Left ventricle myocardium inferior (tissue), 1 donor: Measurements from ENCODE around the gene NDC1. TPM values are rescaled to one million over a fixed set of nuclear protein-coding genes. Genes with fewer than 3 reads are reported as not detected.

Experiments used
- DNase-seq: peaks from one replicate; pipeline ENCODE4 v3.0.0-alpha.2; 2020
- H3K27ac ChIP-seq: fragments of 200-600 bp; replicated peaks from 2 replicates; pipeline ENCODE4 v1.8.0; 2021
- H3K27me3 ChIP-seq: fragments of 200-600 bp; 2 replicates; pipeline ENCODE4 v1.8.0; 2021; ENCODE audit warnings: low read depth
- H3K36me3 ChIP-seq: fragments of 200-600 bp; 2 replicates; pipeline ENCODE4 v1.8.0; 2021
- H3K4me1 ChIP-seq: fragments of 200-600 bp; 2 replicates; pipeline ENCODE4 v1.8.0; 2021
- H3K4me3 ChIP-seq: fragments of 200-600 bp; 2 replicates; pipeline ENCODE4 v1.8.0; 2021; ENCODE audit warnings: mild to moderate bottlenecking, moderate library complexity
- H3K9me3 ChIP-seq: fragments of 200-600 bp; replicated peaks from 2 replicates; pipeline ENCODE4 v1.8.0; 2021
- intact Hi-C: fragments of 100-400 bp; cut with micrococcal nuclease; formaldehyde crosslinking; loops from one replicate; pipeline ENCODE4 v1.11.0; 2022
- total RNA-seq: library from RNA; stranded (reverse); fragmentation: NEBNext Ultra II Directional; extraction: Animal tissue kit (Norgen Biotek cat#: 25700); gene quantifications from one replicate; pipeline ENCODE4 v1.2.1, GENCODE V29; 2021
- TF ChIP-seq, protein P1 (sequence below): fragments of 200-600 bp; IDR thresholded peaks from 2 replicates; pipeline ENCODE4 v1.8.0; 2021; ENCODE audit warnings: antibody characterized with exemption, mild to moderate bottlenecking, borderline replicate concordance
- donor health status: DM: no; HTN: yes; CAD: no; lungs with severe emphysema.

Gene NDC1
- total RNA-seq, 1 donor from 2014 or later, result 5.7 TPM

DNA sequence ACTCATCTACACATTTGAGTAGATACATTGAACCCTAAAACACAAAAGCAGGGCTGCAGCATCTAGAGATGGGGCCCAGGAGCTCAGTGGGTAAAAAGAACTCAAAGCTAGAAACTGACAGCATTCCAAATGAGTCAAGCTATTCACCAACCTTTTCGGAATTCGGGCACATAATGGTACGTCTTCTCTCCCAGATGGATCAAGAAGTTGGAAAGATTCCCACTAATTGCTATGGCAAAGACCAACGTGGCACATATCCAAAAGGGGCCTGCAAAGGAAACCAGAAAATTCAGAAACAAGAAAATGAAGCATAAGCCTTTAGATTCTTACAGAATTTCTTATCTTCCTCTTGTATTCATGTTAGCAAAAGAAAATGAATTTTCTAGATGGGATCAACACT lies 33.1 kb upstream of the NDC1 start:
- no peak for DNase-seq
- intact Hi-C loops, result loop anchor here (10.0 kb wide), 1 partner anchor 84 kb away; no protein-coding TSS in a partner anchor
- Histone ChIP-seq H3K4me1 (no peaks in the 10 kb centered on the region), H3K4me3 (no peak overlapping the region), H3K27ac (no peak overlapping the region), H3K36me3 (peaks cover 86% of the 10 kb centered on the region), H3K9me3 (no peaks in the 10 kb centered on the region), H3K27me3 (no peaks in the 10 kb centered on the region)
- TF ChIP-seq, protein P1, sequence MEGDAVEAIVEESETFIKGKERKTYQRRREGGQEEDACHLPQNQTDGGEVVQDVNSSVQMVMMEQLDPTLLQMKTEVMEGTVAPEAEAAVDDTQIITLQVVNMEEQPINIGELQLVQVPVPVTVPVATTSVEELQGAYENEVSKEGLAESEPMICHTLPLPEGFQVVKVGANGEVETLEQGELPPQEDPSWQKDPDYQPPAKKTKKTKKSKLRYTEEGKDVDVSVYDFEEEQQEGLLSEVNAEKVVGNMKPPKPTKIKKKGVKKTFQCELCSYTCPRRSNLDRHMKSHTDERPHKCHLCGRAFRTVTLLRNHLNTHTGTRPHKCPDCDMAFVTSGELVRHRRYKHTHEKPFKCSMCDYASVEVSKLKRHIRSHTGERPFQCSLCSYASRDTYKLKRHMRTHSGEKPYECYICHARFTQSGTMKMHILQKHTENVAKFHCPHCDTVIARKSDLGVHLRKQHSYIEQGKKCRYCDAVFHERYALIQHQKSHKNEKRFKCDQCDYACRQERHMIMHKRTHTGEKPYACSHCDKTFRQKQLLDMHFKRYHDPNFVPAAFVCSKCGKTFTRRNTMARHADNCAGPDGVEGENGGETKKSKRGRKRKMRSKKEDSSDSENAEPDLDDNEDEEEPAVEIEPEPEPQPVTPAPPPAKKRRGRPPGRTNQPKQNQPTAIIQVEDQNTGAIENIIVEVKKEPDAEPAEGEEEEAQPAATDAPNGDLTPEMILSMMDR, result no peak

DNA sequence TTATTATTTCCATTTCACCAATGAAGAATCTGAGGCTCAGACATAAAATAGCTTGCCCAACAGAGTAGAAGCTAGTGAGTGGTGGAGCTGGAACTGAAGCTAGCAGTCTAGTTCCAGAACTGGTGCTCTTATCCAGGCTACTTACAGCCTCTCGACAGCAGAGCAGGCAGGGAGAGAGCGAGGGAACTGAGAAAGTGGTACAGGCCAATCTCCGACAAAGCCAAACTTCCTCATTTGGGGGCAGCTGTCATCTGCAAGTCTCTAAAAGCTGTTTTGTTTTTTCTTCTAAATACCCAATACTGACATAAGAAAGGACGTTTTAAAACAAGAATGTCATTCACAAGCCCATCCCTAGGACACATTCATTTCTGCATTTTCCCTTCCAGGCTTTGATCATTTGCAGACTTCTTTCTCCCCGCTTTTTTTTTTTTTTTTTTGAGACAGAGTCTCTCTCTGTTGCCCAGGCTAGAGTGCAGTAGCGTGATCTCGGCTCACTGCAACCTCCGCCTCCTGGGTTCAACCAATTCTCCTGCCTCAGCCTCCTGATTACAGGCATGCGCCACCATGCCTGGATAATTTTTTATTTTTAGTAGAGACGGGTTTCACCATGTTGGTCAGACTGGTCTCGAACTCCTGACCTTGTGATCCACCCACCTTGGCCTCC lies 31.5 kb upstream of the NDC1 start:
- Histone ChIP-seq H3K27ac (no peak overlapping the region), H3K27me3 (no peaks in the 10 kb centered on the region), H3K4me1 (no peaks in the 10 kb centered on the region), H3K4me3 (no peak overlapping the region), H3K9me3 (no peaks in the 10 kb centered on the region), H3K36me3 (peaks cover 86% of the 10 kb centered on the region)
- intact Hi-C loops, result loop anchor here (10.0 kb wide), 1 partner anchor 85 kb away; no protein-coding TSS in a partner anchor
- TF ChIP-seq, protein P1, result no peak
- no peak for DNase-seq

DNA sequence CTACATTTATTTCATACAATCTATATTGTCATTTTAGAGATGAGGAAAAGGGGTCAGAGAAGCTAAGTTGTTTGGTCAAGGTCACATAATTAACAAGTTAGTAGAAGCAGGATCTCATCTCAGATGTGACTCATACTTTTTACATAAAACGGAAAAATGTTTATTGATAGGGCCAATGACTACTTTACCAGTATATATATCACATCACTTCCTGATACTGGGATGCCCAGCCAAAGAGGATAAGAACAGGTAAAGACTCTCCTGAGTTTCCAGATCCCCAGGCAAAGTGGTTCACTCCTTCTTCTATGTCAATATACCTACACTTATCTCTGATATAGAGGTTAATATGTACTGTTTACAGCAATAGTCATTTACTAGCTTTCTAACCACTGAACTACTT lies 30.5 kb upstream of the NDC1 start:
- intact Hi-C loops, result no loop called here
- peaks cover 86% of the 10 kb centered on the region for H3K36me3 ChIP-seq
- TF ChIP-seq, protein P1, result no peak

DNA sequence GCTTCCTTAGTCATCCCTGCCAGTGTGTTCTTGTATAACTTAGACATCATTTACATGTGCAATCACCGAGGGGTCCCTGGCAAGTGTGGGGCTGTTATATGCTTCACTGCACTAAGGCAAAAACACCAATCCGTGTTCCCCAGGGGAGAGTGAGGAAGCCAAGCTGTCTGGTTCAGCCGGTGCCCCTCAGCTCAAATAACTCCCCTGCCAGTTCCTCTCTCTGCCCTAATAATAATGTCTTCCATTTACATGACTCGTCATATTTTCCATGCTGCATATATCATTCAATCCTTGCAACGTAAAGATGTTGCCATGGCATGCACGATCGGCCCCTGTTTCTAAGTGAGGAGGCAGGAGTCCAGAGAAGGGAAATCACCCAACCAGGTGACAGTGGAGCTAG lies 24.4 kb upstream of the NDC1 start:
- H3K27ac ChIP-seq, result no peak overlapping the region
- DNase-seq, result no peak
- peaks cover 58% of the 10 kb centered on the region for H3K36me3 ChIP-seq
- intact Hi-C loops, result no loop called here
- H3K9me3 ChIP-seq, result no peaks in the 10 kb centered on the region
- H3K27me3 ChIP-seq, result no peaks in the 10 kb centered on the region
- H3K4me1 ChIP-seq, result no peaks in the 10 kb centered on the region
- H3K4me3 ChIP-seq, result no peak overlapping the region
- TF ChIP-seq, protein P1, result no peak

More for the DNA sequence above, 30.5 kb upstream of the NDC1 start:
- no peaks in the 10 kb centered on the region for H3K4me1 ChIP-seq
- no peak for DNase-seq
- no peak overlapping the region for H3K4me3 ChIP-seq
- no peaks in the 10 kb centered on the region for H3K9me3 ChIP-seq
- H3K27me3 ChIP-seq, result no peaks in the 10 kb centered on the region
- H3K27ac ChIP-seq, result no peak overlapping the region

DNA sequence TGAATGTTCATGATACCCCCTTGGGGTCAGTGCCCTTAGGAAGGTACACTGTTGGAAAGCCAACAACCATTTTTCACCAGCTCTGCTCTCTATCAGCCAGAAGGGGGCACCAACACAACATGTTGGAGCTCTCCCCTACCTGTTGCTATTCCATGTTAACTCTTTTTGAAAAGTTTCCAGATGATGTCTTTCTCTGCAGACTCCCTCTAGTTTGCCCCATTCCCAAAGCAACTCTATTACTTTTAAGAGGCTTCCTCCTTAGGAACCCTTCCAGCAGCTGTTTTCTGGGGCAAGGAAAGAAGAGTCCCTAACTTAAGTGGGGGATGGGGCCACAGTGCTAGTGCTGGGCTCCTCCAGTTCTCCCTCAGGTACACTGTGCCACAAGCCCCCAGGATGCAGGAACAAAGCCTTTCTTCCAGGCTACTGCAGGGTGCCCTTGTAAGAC lies 22.9 kb upstream of the NDC1 start:
- Histone ChIP-seq H3K9me3 (no peaks in the 10 kb centered on the region), H3K4me1 (no peaks in the 10 kb centered on the region), H3K4me3 (no peak overlapping the region), H3K36me3 (peaks cover 64% of the 10 kb centered on the region), H3K27me3 (no peaks in the 10 kb centered on the region), H3K27ac (no peak overlapping the region)
- TF ChIP-seq, protein P1, result peak; percentile 78
- intact Hi-C loops, result no loop called here
- DNase-seq, result no peak
